Karpas-422 (cell line): Measurements from ENCODE around the gene DENND6A. TPM values are rescaled to one million over a fixed set of nuclear protein-coding genes. Genes with fewer than 3 reads are reported as not detected.

Source experiments
- DNase-seq: peaks from one replicate; pipeline ENCODE4 v3.0.0-alpha.2; 2015
- H2AFZ ChIP-seq: fragments of 200-600 bp; sonication (generic); 2 replicates; pipeline ENCODE4 v1.6.1; 2014; ENCODE audit warnings: antibody characterized with exemption, low read length, mixed read lengths
- H3K27ac ChIP-seq: fragments of 200-600 bp; sonication (generic); 2 replicates; pipeline ENCODE4 v1.5.1; 2014; ENCODE audit warnings: mild to moderate bottlenecking, low read length, moderate library complexity
- H3K27me3 ChIP-seq: fragments of 200-600 bp; sonication (generic); 2 replicates; pipeline ENCODE4 v1.6.1; 2014; ENCODE audit warnings: low read length, mixed read lengths
- H3K36me3 ChIP-seq: fragments of 200-600 bp; sonication (generic); 2 replicates; pipeline ENCODE4 v1.6.1; 2014; ENCODE audit warnings: low read length, mixed read lengths; ENCODE audit not compliant: insufficient read depth
- H3K4me1 ChIP-seq: fragments of 200-600 bp; sonication (generic); 2 replicates; pipeline ENCODE4 v1.6.1; 2014; ENCODE audit warnings: mild to moderate bottlenecking, low read length, mixed read lengths
- H3K4me2 ChIP-seq: fragments of 200-600 bp; sonication (generic); 2 replicates; pipeline ENCODE4 v1.6.1; 2014; ENCODE audit warnings: low read length, low read depth, mild to moderate bottlenecking; ENCODE audit not compliant: poor library complexity, severe bottlenecking
- H3K4me3 ChIP-seq: fragments of 200-600 bp; sonication (generic); 2 replicates; pipeline ENCODE4 v1.5.1; 2014; ENCODE audit warnings: mild to moderate bottlenecking, antibody characterized with exemption, low read length, mixed read lengths
- H3K79me2 ChIP-seq: fragments of 200-600 bp; sonication (generic); 2 replicates; pipeline ENCODE4 v1.6.1; 2014; ENCODE audit warnings: mild to moderate bottlenecking, low read length, mixed read lengths
- H3K9ac ChIP-seq: fragments of 200-600 bp; sonication (generic); 2 replicates; pipeline ENCODE4 v1.6.0; 2014; ENCODE audit warnings: low read length
- H3K9me2 ChIP-seq: fragments of 200-600 bp; sonication (generic), shearing (Covaris generic); replicated peaks from 2 replicates; pipeline ENCODE4 v1.6.0; 2014; ENCODE audit warnings: mild to moderate bottlenecking, low read length, moderate library complexity; ENCODE audit not compliant: insufficient read depth
- H3K9me3 ChIP-seq: fragments of 300-700, 200-600 bp; sonication (generic); 2 replicates; pipeline ENCODE4 v1.6.1; 2014; ENCODE audit warnings: low read length, mixed read lengths
- H4K20me1 ChIP-seq: fragments of 200-600 bp; sonication (generic); 2 replicates; pipeline ENCODE4 v1.6.1; 2014; ENCODE audit warnings: mild to moderate bottlenecking, antibody characterized with exemption, low read length, low read depth; ENCODE audit not compliant: insufficient read depth
- total RNA-seq: library from RNA; depleted of rRNA; stranded (reverse); fragments of >200 nt; shearing (Covaris generic); gene quantifications from 2 replicates; pipeline ENCODE4 v1.2.3, GENCODE V29; 2014; ENCODE audit warnings: low replicate concordance

DENND6A gene
- total RNA-seq, 1 experiment from 2014 or later, result 61.4 TPM

GRCh38 chr3:57729334-57730045, 36.6 kb upstream of the DENND6A start:
- no peak overlapping the region for H3K4me2 ChIP-seq
- H3K9me3 ChIP-seq, result no peaks in the 10 kb centered on the region
- H3K79me2 ChIP-seq, result no peaks in the 10 kb centered on the region
- no peak overlapping the region for H3K27ac ChIP-seq
- H3K9ac ChIP-seq, result no peak overlapping the region
- no peak for DNase-seq
- no peaks in the 10 kb centered on the region for H3K36me3 ChIP-seq
- H2AFZ ChIP-seq, result no peak overlapping the region
- H4K20me1 ChIP-seq, result no peaks in the 10 kb centered on the region
- no peak overlapping the region for H3K4me3 ChIP-seq
- no peaks in the 10 kb centered on the region for H3K9me2 ChIP-seq
- peaks cover 4% of the 10 kb centered on the region; the same call in 1 of the 2 replicates for H3K4me1 ChIP-seq
- no peaks in the 10 kb centered on the region for H3K27me3 ChIP-seq

GRCh38 chr3:57727106-57727505, 34.2 kb upstream of the DENND6A start:
- H3K9me2 ChIP-seq, result no peaks in the 10 kb centered on the region
- no peak overlapping the region for H3K9ac ChIP-seq
- H3K4me3 ChIP-seq, result no peak overlapping the region
- H4K20me1 ChIP-seq, result no peaks in the 10 kb centered on the region
- H3K79me2 ChIP-seq, result no peaks in the 10 kb centered on the region
- H3K27me3 ChIP-seq, result no peaks in the 10 kb centered on the region
- H3K36me3 ChIP-seq, result no peaks in the 10 kb centered on the region
- no peaks in the 10 kb centered on the region for H3K9me3 ChIP-seq
- no peak overlapping the region for H3K27ac ChIP-seq
- H3K4me2 ChIP-seq, result no peak overlapping the region
- DNase-seq, result no peak
- H2AFZ ChIP-seq, result no peak overlapping the region
- peaks cover 4% of the 10 kb centered on the region; the same call in 1 of the 2 replicates for H3K4me1 ChIP-seq

- DNase-seq, result no peak
- no peaks in the 10 kb centered on the region for H3K9me2 ChIP-seq
Measured at GRCh38 chr3:57726397-57726796, 33.5 kb upstream of the DENND6A start.

GRCh38 chr3:57718118-57718517, 25.2 kb upstream of the DENND6A start:
- no peak overlapping the region for H3K4me2 ChIP-seq

More at GRCh38 chr3:57726397-57726796, 33.5 kb upstream of the DENND6A start:
- no peaks in the 10 kb centered on the region for H3K79me2 ChIP-seq
- H3K4me1 ChIP-seq, result peaks cover 3% of the 10 kb centered on the region; the same call in 1 of the 2 replicates
- H3K4me3 ChIP-seq, result no peak overlapping the region
- H3K9me3 ChIP-seq, result no peaks in the 10 kb centered on the region
- H3K4me2 ChIP-seq, result no peak overlapping the region
- no peak overlapping the region for H3K9ac ChIP-seq
- H4K20me1 ChIP-seq, result no peaks in the 10 kb centered on the region
- H2AFZ ChIP-seq, result no peak overlapping the region
- no peaks in the 10 kb centered on the region for H3K27me3 ChIP-seq
- no peak overlapping the region for H3K27ac ChIP-seq
- no peaks in the 10 kb centered on the region for H3K36me3 ChIP-seq

GRCh38 chr3:57717205-57717868, 24.5 kb upstream of the DENND6A start:
- no peak overlapping the region for H3K27ac ChIP-seq
- no peaks in the 10 kb centered on the region for H3K9me2 ChIP-seq
- H4K20me1 ChIP-seq, result no peaks in the 10 kb centered on the region
- H3K4me1 ChIP-seq, result no peaks in the 10 kb centered on the region
- no peak for DNase-seq
- no peak overlapping the region for H3K4me2 ChIP-seq
- no peak overlapping the region for H2AFZ ChIP-seq
- H3K4me3 ChIP-seq, result no peak overlapping the region
- H3K27me3 ChIP-seq, result no peaks in the 10 kb centered on the region
- H3K79me2 ChIP-seq, result no peaks in the 10 kb centered on the region
- H3K36me3 ChIP-seq, result no peaks in the 10 kb centered on the region
- no peaks in the 10 kb centered on the region for H3K9me3 ChIP-seq
- H3K9ac ChIP-seq, result no peak overlapping the region

More at GRCh38 chr3:57718118-57718517, 25.2 kb upstream of the DENND6A start:
- Histone ChIP-seq H3K9ac (no peak overlapping the region), H3K9me2 (no peaks in the 10 kb centered on the region), H3K27me3 (no peaks in the 10 kb centered on the region), H3K9me3 (no peaks in the 10 kb centered on the region), H3K4me1 (no peaks in the 10 kb centered on the region), H3K36me3 (no peaks in the 10 kb centered on the region), H2AFZ (no peak overlapping the region), H4K20me1 (no peaks in the 10 kb centered on the region), H3K4me3 (no peak overlapping the region), H3K79me2 (no peaks in the 10 kb centered on the region), H3K27ac (no peak overlapping the region)
- no peak for DNase-seq

- Histone ChIP-seq H3K79me2 (no peaks in the 10 kb centered on the region), H3K9ac (no peak overlapping the region), H2AFZ (no peak overlapping the region), H3K4me2 (no peak overlapping the region), H4K20me1 (no peaks in the 10 kb centered on the region), H3K27ac (no peak overlapping the region), H3K36me3 (no peaks in the 10 kb centered on the region), H3K9me3 (no peaks in the 10 kb centered on the region), H3K27me3 (no peaks in the 10 kb centered on the region), H3K9me2 (no peaks in the 10 kb centered on the region), H3K4me3 (no peak overlapping the region), H3K4me1 (no peaks in the 10 kb centered on the region)
- no peak for DNase-seq
Measured at GRCh38 chr3:57715686-57716085, 22.8 kb upstream of the DENND6A start.

GRCh38 chr3:57709559-57709958, 16.7 kb upstream of the DENND6A start:
- no peaks in the 10 kb centered on the region for H3K9me3 ChIP-seq
- no peak overlapping the region for H3K9ac ChIP-seq
- H3K4me3 ChIP-seq, result no peak overlapping the region
- H3K36me3 ChIP-seq, result no peaks in the 10 kb centered on the region
- no peaks in the 10 kb centered on the region for H3K79me2 ChIP-seq
- no peaks in the 10 kb centered on the region for H3K27me3 ChIP-seq
- no peak overlapping the region for H3K27ac ChIP-seq
- no peaks in the 10 kb centered on the region for H4K20me1 ChIP-seq
- H3K4me1 ChIP-seq, result no peaks in the 10 kb centered on the region
- no peak for DNase-seq
- no peak overlapping the region for H3K4me2 ChIP-seq
- no peak overlapping the region for H2AFZ ChIP-seq
- H3K9me2 ChIP-seq, result no peaks in the 10 kb centered on the region

GRCh38 chr3:57709031-57709430, 16.2 kb upstream of the DENND6A start:
- Histone ChIP-seq H3K27ac (no peak overlapping the region), H3K27me3 (no peaks in the 10 kb centered on the region), H3K9ac (no peak overlapping the region), H3K9me3 (no peaks in the 10 kb centered on the region), H2AFZ (no peak overlapping the region), H3K4me2 (no peak overlapping the region), H3K36me3 (no peaks in the 10 kb centered on the region), H3K4me3 (no peak overlapping the region), H3K9me2 (no peaks in the 10 kb centered on the region), H3K79me2 (no peaks in the 10 kb centered on the region), H4K20me1 (no peaks in the 10 kb centered on the region), H3K4me1 (no peaks in the 10 kb centered on the region)
- DNase-seq, result no peak
